H1 (cell line): ENCODE measurements around the gene TAF9. TPM values are rescaled to one million over a fixed set of nuclear protein-coding genes. Genes with fewer than 3 reads are reported as not detected.

Experiments
- CTCF ChIA-PET: fragments of 300-600 bp; sonication (Branson Sonifier 250); formaldehyde crosslinking; loops from one replicate; lab custom pipeline; 2021; ENCODE audit not compliant: partially characterized antibody; lab: Charles Lee
- POLR2A ChIA-PET: fragments of 300-600 bp; sonication (Branson Sonifier 250); formaldehyde crosslinking; loops from one replicate; lab custom pipeline; 2021; ENCODE audit warnings: inconsistent platforms; ENCODE audit not compliant: partially characterized antibody; lab: Charles Lee
- DNase-seq, 2 experiments: peaks; one replicate each; pipeline versions ENCODE4 v3.0.0 to v3.0.0-alpha.2; 2010 to 2022; ENCODE audit warnings: low spot score in 2 of 2, low read depth in 1 of 2, mixed read lengths in 1 of 2
- FAIRE-seq: peaks from 2 replicates; lab custom pipeline; 2011; peaks lifted over from hg19 to GRCh38; lab: Jason Lieb, UNC
- H2AFZ ChIP-seq: 2 replicates; pipeline ENCODE4 v1.8.1; 2012; ENCODE audit warnings: low read length, inconsistent platforms
- H2AK5ac ChIP-seq: 2 replicates; pipeline ENCODE4 v1.6.1; 2013; ENCODE audit warnings: low read depth, low read length
- H2BK120ac ChIP-seq: replicated peaks from 2 replicates; pipeline ENCODE3; 2013; ENCODE audit warnings: low read depth, low read length, inconsistent platforms
- H2BK12ac ChIP-seq: 2 replicates; pipeline ENCODE4 v1.6.1; 2013; ENCODE audit warnings: low read depth, low read length
- H2BK15ac ChIP-seq: 2 replicates; pipeline ENCODE4 v1.6.1; 2013; ENCODE audit warnings: low read length
- H2BK20ac ChIP-seq: 2 replicates; pipeline ENCODE4 v1.6.1; 2013; ENCODE audit warnings: low read length
- H2BK5ac ChIP-seq: 2 replicates; pipeline ENCODE4 v1.6.1; 2013; ENCODE audit warnings: low read depth, low read length
- H3K14ac ChIP-seq: 2 replicates; pipeline ENCODE4 v1.6.1; 2013; ENCODE audit warnings: inconsistent platforms; ENCODE audit not compliant: insufficient read length
- H3K18ac ChIP-seq: 2 replicates; pipeline ENCODE4 v1.6.1; 2013; ENCODE audit warnings: low read length; ENCODE audit errors: extremely low read depth
- H3K23ac ChIP-seq: 2 replicates; pipeline ENCODE4 v1.6.1; 2013; ENCODE audit warnings: inconsistent platforms; ENCODE audit not compliant: insufficient read length
- H3K23me2 ChIP-seq: 2 replicates; pipeline ENCODE4 v1.6.1; 2013; ENCODE audit warnings: low read depth, low read length
- H3K27ac ChIP-seq: 2 replicates; pipeline ENCODE4 v1.6.1; 2011; ENCODE audit warnings: low read depth, low read length, inconsistent platforms
- H3K27me3 ChIP-seq, 4 experiments: replicated peaks in 1 of 4; 1 replicate in 1 of 4; 2 replicates in 3 of 4; pipeline versions ENCODE4 v1.6.1 to v1.8.1; 2011 to 2013; ENCODE audit warnings: low read length in 3 of 4, mild to moderate bottlenecking in 3 of 4, inconsistent platforms in 2 of 4, mixed read lengths in 2 of 4, moderate library complexity in 1 of 4; ENCODE audit not compliant: control insufficient read depth in 3 of 4, insufficient read depth in 3 of 4; ENCODE audit errors: extremely low read depth in 1 of 4
- H3K36me3 ChIP-seq, 4 experiments: 2 replicates each; pipeline versions ENCODE4 v1.6.1 to v1.8.1; 2011 to 2013; ENCODE audit warnings: mild to moderate bottlenecking in 4 of 4, low read length in 3 of 4, moderate library complexity in 2 of 4, control low read depth in 1 of 4, inconsistent platforms in 1 of 4; ENCODE audit not compliant: insufficient read depth in 4 of 4, control insufficient read depth in 2 of 4
- H3K4ac ChIP-seq: replicated peaks from 2 replicates; pipeline ENCODE3; 2013; ENCODE audit warnings: low read length, low read depth, mixed read lengths, inconsistent platforms; ENCODE audit not compliant: insufficient read length
- H3K4me1 ChIP-seq, 4 experiments: replicated peaks in 1 of 4; 1 replicate in 1 of 4; 2 replicates in 3 of 4; pipeline versions ENCODE4 v1.6.1 to v1.8.1; 2011 to 2013; ENCODE audit warnings: low read length in 3 of 4, inconsistent platforms in 2 of 4, mixed read lengths in 1 of 4; ENCODE audit not compliant: insufficient read depth in 4 of 4, control insufficient read depth in 3 of 4
- H3K4me2 ChIP-seq, 2 experiments: 2 replicates each; pipeline versions ENCODE4 v1.6.1 to v1.8.1; 2011 to 2013; ENCODE audit warnings: low read depth in 2 of 2, low read length in 2 of 2, control low read depth in 1 of 2, inconsistent platforms in 1 of 2, mild to moderate bottlenecking in 1 of 2; ENCODE audit not compliant: insufficient read depth in 1 of 2
- H3K4me3 ChIP-seq, 4 experiments: fragments of 200-600, 300-600 bp in 1 of 4; sonication (generic), shearing (Covaris generic), sonication (Bioruptor Twin) in 1 of 4; 2 replicates each; pipeline versions ENCODE4 v1.5.1 to v1.8.1; 2011 to 2016; ENCODE audit warnings: low read length in 4 of 4, low read depth in 3 of 4, control low read depth in 2 of 4, inconsistent platforms in 2 of 4, mild to moderate bottlenecking in 2 of 4, mixed read lengths in 1 of 4, moderate library complexity in 1 of 4; ENCODE audit not compliant: insufficient read depth in 2 of 4; ENCODE audit errors: extremely low read depth in 1 of 4
- H3K56ac ChIP-seq: replicated peaks from 2 replicates; pipeline ENCODE3; 2013; ENCODE audit warnings: low read depth, mild to moderate bottlenecking, mixed read lengths, low read length, inconsistent platforms; ENCODE audit not compliant: insufficient read length
- H3K79me1 ChIP-seq: 2 replicates; pipeline ENCODE4 v1.6.1; 2013; ENCODE audit warnings: low read depth, low read length, control low read depth
- H3K79me2 ChIP-seq, 2 experiments: 2 replicates each; pipeline versions ENCODE4 v1.6.1 to v1.8.1; 2012 to 2013; ENCODE audit warnings: low read length in 2 of 2, mild to moderate bottlenecking in 2 of 2, inconsistent platforms in 1 of 2; ENCODE audit not compliant: insufficient read depth in 2 of 2, control insufficient read depth in 1 of 2
- H3K9ac ChIP-seq, 4 experiments: replicated peaks in 1 of 4; 1 replicate in 1 of 4; 2 replicates in 3 of 4; pipeline versions ENCODE4 v1.6.1 to v1.8.1; 2011 to 2013; ENCODE audit warnings: low read depth in 3 of 4, low read length in 3 of 4, control low read depth in 2 of 4, mild to moderate bottlenecking in 2 of 4, moderate library complexity in 2 of 4, inconsistent platforms in 1 of 4; ENCODE audit errors: extremely low read depth in 1 of 4
- H3K9me3 ChIP-seq, 2 experiments: 2 replicates each; pipeline versions ENCODE4 v1.6.1 to v1.8.1; 2012 to 2013; ENCODE audit warnings: mild to moderate bottlenecking in 2 of 2, moderate library complexity in 2 of 2, control low read depth in 1 of 2, inconsistent platforms in 1 of 2, low read depth in 1 of 2, low read length in 1 of 2, mixed read lengths in 1 of 2; ENCODE audit not compliant: insufficient read depth in 2 of 2
- H4K20me1 ChIP-seq, 2 experiments: replicated peaks in 1 of 2; 2 replicates each; pipeline versions ENCODE3 to v1.8.1; 2011 to 2013; ENCODE audit warnings: inconsistent platforms in 2 of 2, low read length in 2 of 2, mild to moderate bottlenecking in 1 of 2; ENCODE audit not compliant: insufficient read depth in 2 of 2, control insufficient read depth in 1 of 2
- H4K5ac ChIP-seq: 2 replicates; pipeline ENCODE4 v1.6.1; 2013; ENCODE audit warnings: low read length, low read depth, mixed read lengths, inconsistent platforms; ENCODE audit not compliant: insufficient read length
- H4K8ac ChIP-seq: 2 replicates; pipeline ENCODE4 v1.8.0; 2013; ENCODE audit warnings: mild to moderate bottlenecking, moderate library complexity, low read length, inconsistent platforms; ENCODE audit not compliant: insufficient read depth; ENCODE audit errors: extremely low read depth
- H4K91ac ChIP-seq: replicated peaks from 2 replicates; pipeline ENCODE3; 2013; ENCODE audit warnings: low read length, mixed read lengths, inconsistent platforms; ENCODE audit not compliant: insufficient read length
- ATF2 ChIP-seq: IDR thresholded peaks from 2 replicates; pipeline ENCODE4 v1.6.1; 2012; ENCODE audit warnings: low read length, inconsistent platforms
- BCL11A ChIP-seq, 2 experiments: IDR thresholded peaks; one replicate each; pipeline ENCODE4 v1.6.1; 2011; ENCODE audit warnings: low read depth in 2 of 2, low read length in 2 of 2, mild to moderate bottlenecking in 2 of 2
- CREB1 ChIP-seq: IDR thresholded peaks from 2 replicates; pipeline ENCODE4 v1.6.1; 2012; ENCODE audit warnings: inconsistent platforms
- KDM5A ChIP-seq: fragments of 200-600 bp; IDR thresholded peaks from 2 replicates; pipeline ENCODE4 v1.7.1; 2012; ENCODE audit warnings: mild to moderate bottlenecking, low read length, inconsistent platforms, mixed read lengths
- WGBS, 2 experiments: shearing (Covaris generic) in 1 of 2; methylation state at CpG; one replicate each; pipeline versions ENCODE4 v1.1.6 to v1.1.7; 2013 to 2015; ENCODE audit warnings: low lambda C conversion rate in 2 of 2, mixed read lengths in 2 of 2, inconsistent platforms in 1 of 2, low coverage in 1 of 2, missing lambda C conversion rate in 1 of 2; ENCODE audit not compliant: insufficient replicate concordance in 2 of 2, insufficient coverage in 1 of 2, insufficient read length in 1 of 2; ENCODE audit errors: extremely low coverage in 1 of 2, missing lambda C conversion rate in 1 of 2; 5-methylcytosine and 5-hydroxymethylcytosine counted together
- polyA plus RNA-seq, 7 experiments: library from polyadenylated mRNA; depleted of rRNA in 3 of 7; stranded (reverse) in 5 of 7; unstranded in 2 of 7; fragments of >200 nt in 5 of 7; fragments of 200-250 nt in 2 of 7; gene quantifications; 1 replicate in 5 of 7; 2 replicates in 1 of 7; 4 replicates in 1 of 7; pipeline versions ENCODE4 v1.2.1 to v1.2.3, GENCODE V29; 2011 to 2013; ENCODE audit warnings: missing spikeins in 2 of 7, mixed read lengths in 2 of 7
- total RNA-seq: library from RNA; stranded (reverse); fragmentation: NEBNext Ultra II Directional; extraction: Animal tissue kit (Norgen Biotek cat#: 25700); gene quantifications from 2 replicates; pipeline ENCODE4 v1.2.1, GENCODE V29; 2021

The TAF9 gene
- total and polyA plus RNA-seq, 2 of the 8 experiments (the other 6 are each of a cell fraction or from before 2014, with no cell fraction given): 85.1 to 135 TPM

DNA sequence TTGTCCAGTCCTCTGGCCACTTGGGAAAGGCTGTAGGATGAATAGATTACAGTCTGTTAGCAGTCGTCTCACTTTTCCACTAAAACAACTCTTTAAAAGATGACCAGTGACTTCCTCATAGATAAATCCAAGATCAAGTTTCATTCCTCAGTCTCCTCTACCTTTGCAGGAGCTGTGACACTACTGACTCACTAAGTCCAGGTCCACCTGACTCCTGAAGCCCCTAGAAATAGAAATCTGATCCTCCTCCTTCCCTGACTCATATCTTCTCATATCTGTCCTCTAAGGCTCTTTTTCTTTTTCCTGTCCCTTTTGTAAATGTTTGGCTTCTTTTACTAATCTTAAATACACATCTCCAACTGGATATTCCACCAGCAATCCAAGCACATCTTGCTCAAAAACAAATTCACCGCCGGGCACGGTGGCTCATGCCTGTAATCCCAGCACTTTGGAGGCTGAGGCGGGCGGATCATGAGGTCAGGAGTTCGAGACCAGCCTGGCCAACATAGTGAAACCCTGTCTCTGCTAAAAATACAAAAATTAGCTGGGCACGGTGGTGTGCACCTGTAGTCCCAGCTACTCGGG, 39.3 kb downstream of the TAF9 start:
- Histone ChIP-seq H3K9me3 (no peaks in the 10 kb centered on the region), H3K4me2 (no peak overlapping the region), H3K4ac (no peak overlapping the region), H3K23me2 (no peaks in the 10 kb centered on the region), H2AFZ (no peak overlapping the region), H2AK5ac (no peak overlapping the region), H3K4me1 (peaks cover 0 to 2% (median 0%) of the 10 kb centered on the region in 4 experiments; a peak in 3 of 7 replicates), H3K79me1 (no peaks in the 10 kb centered on the region), H2BK5ac (no peak overlapping the region), H3K27ac (no peak overlapping the region), H4K8ac (no peak overlapping the region), H4K5ac (no peak overlapping the region), H2BK15ac (no peak overlapping the region), H3K79me2 (no peaks in the 10 kb centered on the region), H3K18ac (no peak overlapping the region), H2BK12ac (no peak overlapping the region), H3K56ac (no peak overlapping the region), H3K27me3 (no peaks in the 10 kb centered on the region), H3K23ac (no peak overlapping the region), H3K36me3 (no peaks in the 10 kb centered on the region), H2BK20ac (no peak overlapping the region), H4K20me1 (no peaks in the 10 kb centered on the region), H3K14ac (no peak overlapping the region), H4K91ac (no peak overlapping the region), H3K9ac (no peak overlapping the region), H3K4me3 (no peak overlapping the region), H2BK120ac (no peak overlapping the region)
- ChIA-PET CTCF (no interaction called here), POLR2A (no interaction called here)
- 91% methylated on average over 9 of the region's 9 CpGs; no CpG with 5 or more reads in 1 of the 2 experiments for WGBS, 2 experiments
- FAIRE-seq (no peak), DNase-seq (no peak)
- no peak for TF ChIP-seq BCL11A (IDR thresholded peaks at IDR 0.05; ENCODE audit: low read depth in 2 of 2, low read length in 2 of 2)
- TF ChIP-seq KDM5A: no peak
- TF ChIP-seq CREB1: no peak
- TF ChIP-seq ATF2: no peak
